A673 (cell line): Measurements from ENCODE around the gene ZNF555. TPM values are rescaled to one million over a fixed set of nuclear protein-coding genes. Genes with fewer than 3 reads are reported as not detected.
"Not testable (repeated sequence)": the region's sequence is repeated elsewhere in the genome, so short reads cannot be mapped to it uniquely, and the experiment has no call there.

Experiments
- BruUV-seq: library from RNA; stranded (reverse); fragments of 400-500 nt; replicated peaks from 2 replicates; lab custom pipeline; 2021; lab: Mats Ljungman, UMichigan
- CTCF ChIA-PET: fragments of 300-600 bp; sonication (Branson Sonifier 250); formaldehyde crosslinking; loops from one replicate; lab custom pipeline; 2022; ENCODE audit warnings: antibody characterized with exemption; lab: Charles Lee
- POLR2A ChIA-PET: fragments of 300-600 bp; sonication (Branson Sonifier 250); formaldehyde crosslinking; loops from one replicate; lab custom pipeline; 2022; ENCODE audit warnings: antibody characterized with exemption; ENCODE audit not compliant: low non-redundant PET; lab: Charles Lee
- DNase-seq: peaks from one replicate; pipeline ENCODE4 v3.0.0-alpha.2; 2015; ENCODE audit warnings: low spot score
- H3K27ac ChIP-seq: fragments of 200-600 bp; sonication (generic); 2 replicates; pipeline ENCODE4 v1.5.1; 2016; ENCODE audit warnings: mixed run types, low read depth, mild to moderate bottlenecking, mixed read lengths, antibody characterized with exemption, low read length; ENCODE audit not compliant: poor library complexity, severe bottlenecking
- H3K27me3 ChIP-seq: fragments of 200-600 bp; sonication (generic); replicated peaks from 2 replicates; pipeline ENCODE4 v1.6.1; 2017; ENCODE audit warnings: mixed run types, low read depth, mild to moderate bottlenecking, mixed read lengths, antibody characterized with exemption, low read length; ENCODE audit not compliant: insufficient read depth, poor library complexity
- H3K36me3 ChIP-seq: fragments of 200-600 bp; sonication (generic); 2 replicates; pipeline ENCODE4 v1.6.1; 2016; ENCODE audit warnings: mixed run types, mild to moderate bottlenecking, mixed read lengths, antibody characterized with exemption, low read length; ENCODE audit not compliant: insufficient read depth, poor library complexity, severe bottlenecking
- H3K4me1 ChIP-seq: fragments of 200-600 bp; sonication (generic); 2 replicates; pipeline ENCODE4 v1.6.1; 2017; ENCODE audit warnings: mixed run types, mild to moderate bottlenecking, mixed read lengths, antibody characterized with exemption, low read length; ENCODE audit not compliant: insufficient read depth, poor library complexity, severe bottlenecking
- H3K4me3 ChIP-seq: fragments of 200-600 bp; sonication (generic); 2 replicates; pipeline ENCODE4 v1.5.1; 2016; ENCODE audit warnings: low read depth, mixed run types, mild to moderate bottlenecking, mixed read lengths, low read length; ENCODE audit not compliant: poor library complexity, severe bottlenecking
- H3K9me3 ChIP-seq: fragments of 200-600 bp; sonication (generic); 2 replicates; pipeline ENCODE4 v1.6.1; 2016; ENCODE audit warnings: mixed run types, low read depth, mild to moderate bottlenecking, mixed read lengths, antibody characterized with exemption, low read length; ENCODE audit not compliant: poor library complexity, severe bottlenecking
- EZH2 ChIP-seq: fragments of 200-600 bp; sonication (generic); IDR thresholded peaks from 2 replicates; pipeline ENCODE4 v1.6.1; 2017; ENCODE audit warnings: borderline replicate concordance, low read depth, mild to moderate bottlenecking, mixed read lengths, antibody characterized with exemption, low read length; ENCODE audit not compliant: poor library complexity, severe bottlenecking
- intact Hi-C: fragments of 100-400 bp; cut with micrococcal nuclease; formaldehyde crosslinking; loops from one replicate; pipeline ENCODE4 v1.10.0; 2022; ENCODE audit not compliant: unreplicated experiment
- total RNA-seq: library from RNA; stranded (reverse); gene quantifications from 2 replicates; pipeline ENCODE4 v1.2.3, GENCODE V29; 2021
- TF ChIP-seq, protein P1 (sequence below): fragments of 300-800, 200-600 bp; sonication (generic); conservative IDR thresholded peaks from 2 replicates; pipeline ENCODE4 v1.5.1; 2017; ENCODE audit warnings: low read depth, mild to moderate bottlenecking, antibody characterized with exemption, low read length, moderate library complexity, mixed read lengths

Gene ZNF555
- total RNA-seq, 1 experiment from 2014 or later = 4.8 TPM

DNA sequence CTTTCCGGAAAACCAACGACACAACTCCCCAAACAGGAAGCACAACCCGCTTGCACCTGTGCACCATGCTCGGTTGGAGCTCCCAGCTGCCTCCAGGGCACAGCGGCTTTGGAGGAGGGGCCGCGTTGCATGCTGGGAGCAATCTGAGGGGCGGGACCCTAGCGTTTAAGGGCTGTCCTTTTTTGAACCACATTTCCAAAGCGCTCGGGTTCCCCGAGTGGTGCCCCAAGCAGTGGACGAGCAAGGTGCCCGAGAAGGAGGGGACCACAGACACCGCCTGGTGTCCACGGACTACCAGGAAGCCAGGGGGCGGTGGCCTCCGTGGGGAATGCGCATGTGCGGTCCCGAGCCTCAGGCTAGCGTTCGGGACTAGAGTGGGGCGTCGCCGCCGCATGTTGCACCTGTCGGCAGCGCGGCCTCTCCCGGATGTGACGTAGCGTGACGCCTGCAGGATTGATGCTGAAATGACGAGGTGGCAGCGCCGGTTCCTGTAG is 47.5 kb downstream of the ZNF555 start:
- Histone ChIP-seq H3K27ac (no peak overlapping the region), H3K27me3 (no peaks in the 10 kb centered on the region), H3K36me3 (no peaks in the 10 kb centered on the region), H3K9me3 (no peaks in the 10 kb centered on the region), H3K4me3 (no peak overlapping the region), H3K4me1 (peaks cover 6% of the 10 kb centered on the region)
- ChIA-PET POLR2A (interaction anchor here (0.6 kb wide), 1 partner anchor 218 kb away, joined by 4 read pairs; no protein-coding TSS in a partner anchor), CTCF (no interaction called here)
- no TSS peak for BruUV-seq
- TF ChIP-seq, protein P1, sequence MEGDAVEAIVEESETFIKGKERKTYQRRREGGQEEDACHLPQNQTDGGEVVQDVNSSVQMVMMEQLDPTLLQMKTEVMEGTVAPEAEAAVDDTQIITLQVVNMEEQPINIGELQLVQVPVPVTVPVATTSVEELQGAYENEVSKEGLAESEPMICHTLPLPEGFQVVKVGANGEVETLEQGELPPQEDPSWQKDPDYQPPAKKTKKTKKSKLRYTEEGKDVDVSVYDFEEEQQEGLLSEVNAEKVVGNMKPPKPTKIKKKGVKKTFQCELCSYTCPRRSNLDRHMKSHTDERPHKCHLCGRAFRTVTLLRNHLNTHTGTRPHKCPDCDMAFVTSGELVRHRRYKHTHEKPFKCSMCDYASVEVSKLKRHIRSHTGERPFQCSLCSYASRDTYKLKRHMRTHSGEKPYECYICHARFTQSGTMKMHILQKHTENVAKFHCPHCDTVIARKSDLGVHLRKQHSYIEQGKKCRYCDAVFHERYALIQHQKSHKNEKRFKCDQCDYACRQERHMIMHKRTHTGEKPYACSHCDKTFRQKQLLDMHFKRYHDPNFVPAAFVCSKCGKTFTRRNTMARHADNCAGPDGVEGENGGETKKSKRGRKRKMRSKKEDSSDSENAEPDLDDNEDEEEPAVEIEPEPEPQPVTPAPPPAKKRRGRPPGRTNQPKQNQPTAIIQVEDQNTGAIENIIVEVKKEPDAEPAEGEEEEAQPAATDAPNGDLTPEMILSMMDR = no peak
- TF ChIP-seq EZH2 = no peak
- intact Hi-C loops = no loop called here
- no peak for DNase-seq

DNA sequence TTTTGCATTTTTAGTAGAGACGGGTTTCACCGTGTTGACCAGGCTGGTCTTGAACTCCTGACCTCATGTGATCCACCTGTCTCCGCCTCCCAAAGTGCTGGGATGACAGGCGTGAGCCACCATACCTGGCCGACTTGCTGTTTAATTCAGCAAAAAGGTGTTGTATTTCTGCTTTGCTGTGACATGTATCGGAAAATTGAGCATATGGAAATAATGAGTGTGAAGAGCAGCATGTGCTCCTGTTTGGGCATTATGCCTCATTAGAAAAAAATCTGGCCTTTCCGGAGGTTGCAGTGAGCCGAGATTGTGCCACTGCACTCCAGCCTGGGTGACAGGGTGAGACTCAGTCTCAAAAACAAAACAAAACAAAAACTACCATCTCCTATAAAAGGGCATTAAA is 49.3 kb downstream of the ZNF555 start:
- H3K27me3 ChIP-seq, BruUV-seq, H3K36me3 ChIP-seq, DNase-seq, CTCF ChIA-PET, H3K27ac ChIP-seq, H3K4me3 ChIP-seq, POLR2A ChIA-PET, intact Hi-C loops, H3K4me1 ChIP-seq, H3K9me3 ChIP-seq: not testable (repeated sequence)

DNA sequence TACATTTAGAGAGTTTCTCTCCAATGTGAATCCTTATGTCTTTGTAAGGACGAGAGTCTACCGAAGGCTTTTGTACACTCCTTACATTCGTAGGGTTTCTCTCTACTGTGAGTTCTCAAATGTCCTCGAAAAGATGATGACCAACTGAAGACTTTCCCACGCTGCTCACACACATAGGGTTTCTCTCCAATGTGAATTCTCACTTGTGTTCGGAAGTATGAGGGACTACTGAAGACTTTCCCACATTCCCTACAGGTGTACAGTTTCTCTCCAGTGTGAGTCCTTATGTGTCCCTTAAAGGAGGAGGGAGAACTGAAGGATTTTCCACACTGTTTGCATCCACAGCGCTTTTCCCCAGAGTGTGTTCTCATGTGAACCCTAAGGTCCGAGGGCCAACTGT is 55.4 kb downstream of the ZNF555 start:
- no peak overlapping the region for H3K4me3 ChIP-seq
- intact Hi-C loops = no loop called here
- H3K27me3 ChIP-seq = no peaks in the 10 kb centered on the region
- H3K27ac ChIP-seq = no peak overlapping the region
- no peaks in the 10 kb centered on the region for H3K4me1 ChIP-seq
- ChIA-PET POLR2A (no interaction called here), CTCF (no interaction called here)
- no peak for DNase-seq
- no TSS peak for BruUV-seq
- H3K36me3 ChIP-seq = no peaks in the 10 kb centered on the region
- TF ChIP-seq, protein P1 = no peak
- TF ChIP-seq EZH2 = no peak
- peaks cover 7% of the 10 kb centered on the region for H3K9me3 ChIP-seq
